Left renal pelvis (tissue), 4 donors: ENCODE data around the gene FZD2. TPM values are rescaled to one million over a fixed set of nuclear protein-coding genes. Genes with fewer than 3 reads are reported as not detected.
"Not testable (repeated sequence)": the region's sequence is repeated elsewhere in the genome, so short reads cannot be mapped to it uniquely, and the experiment has no call there.

Source experiments
- DNase-seq, 4 donors: peaks; one replicate each; pipeline ENCODE4 v3.0.0-alpha.2; 2013; ENCODE audit warnings: low read depth in 4 of 4, low spot score in 3 of 4
- polyA plus RNA-seq, 4 donors: library from polyadenylated mRNA; unstranded; fragments of 120-200 nt; gene quantifications; one replicate each; pipeline ENCODE4 v1.2.1, GENCODE V29; 2013; ENCODE audit not compliant: insufficient read length in 4 of 4

Gene FZD2
- polyA plus RNA-seq, 4 donors: 24.1 to 53.0 (median 34.0) TPM

DNA sequence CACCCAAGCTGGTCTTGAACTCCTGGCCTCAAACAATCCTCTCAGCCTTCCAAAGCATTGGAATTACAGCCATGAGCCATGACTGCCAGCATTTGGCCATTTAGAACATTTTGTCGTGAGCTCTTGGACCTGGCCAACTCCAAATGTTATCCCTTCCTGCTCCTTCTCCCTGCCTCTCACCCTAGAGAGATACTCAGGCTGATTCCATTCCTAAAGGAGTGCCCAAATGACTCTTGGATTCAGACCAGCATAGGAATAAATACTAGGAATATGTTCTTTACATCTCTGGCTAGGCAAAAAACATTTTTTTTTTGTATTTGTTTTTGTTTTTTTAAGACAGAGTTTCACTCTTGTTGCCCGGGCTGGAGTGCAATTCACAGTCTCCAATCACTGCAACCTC, 15.5 kb downstream of the FZD2 start:
- DNase-seq: no peak

DNA sequence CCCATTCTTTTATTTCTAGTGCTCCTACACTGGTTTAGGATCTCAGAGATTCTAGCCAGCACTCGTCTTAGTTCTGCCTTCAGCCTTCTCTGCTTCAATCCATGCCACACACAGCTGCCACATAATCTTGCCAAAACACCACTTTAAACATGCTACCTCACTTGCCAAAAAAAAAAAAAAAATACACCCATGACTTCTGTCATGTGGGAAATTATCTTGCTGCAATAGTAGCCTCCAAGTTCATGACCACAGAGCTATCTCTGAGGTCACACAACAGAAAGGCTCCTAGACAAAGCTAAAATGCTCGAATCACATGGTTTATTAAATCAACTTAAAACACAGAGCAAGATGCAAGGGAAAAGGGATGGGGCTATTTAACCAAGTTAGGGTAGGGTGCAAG, 18.1 kb downstream of the FZD2 start:
- DNase-seq: no peak

DNA sequence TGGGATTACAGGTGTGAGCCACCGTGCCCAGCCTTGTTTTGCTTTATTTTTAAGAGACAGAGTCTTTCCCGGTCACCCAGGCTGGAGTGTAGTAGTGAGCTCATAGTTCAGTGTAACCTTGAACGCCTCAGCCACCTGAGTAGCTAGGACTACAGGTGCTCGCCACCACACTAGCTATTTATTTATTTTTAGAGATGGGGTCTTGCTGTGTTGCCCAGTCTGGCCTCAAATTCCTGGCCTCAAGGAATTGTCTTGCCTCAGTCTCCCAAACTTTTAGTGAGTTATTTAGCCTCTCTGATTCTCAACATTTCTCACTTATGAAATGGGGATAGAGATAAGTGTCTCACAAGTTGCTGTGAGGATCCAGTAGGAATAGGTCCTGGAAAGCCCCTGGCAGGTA, 21.7 kb downstream of the FZD2 start:
- DNase-seq: no peak

- no peak for DNase-seq
Measured at GRCh38 chr17:44581868-44582267, 24.6 kb downstream of the FZD2 start.

DNA sequence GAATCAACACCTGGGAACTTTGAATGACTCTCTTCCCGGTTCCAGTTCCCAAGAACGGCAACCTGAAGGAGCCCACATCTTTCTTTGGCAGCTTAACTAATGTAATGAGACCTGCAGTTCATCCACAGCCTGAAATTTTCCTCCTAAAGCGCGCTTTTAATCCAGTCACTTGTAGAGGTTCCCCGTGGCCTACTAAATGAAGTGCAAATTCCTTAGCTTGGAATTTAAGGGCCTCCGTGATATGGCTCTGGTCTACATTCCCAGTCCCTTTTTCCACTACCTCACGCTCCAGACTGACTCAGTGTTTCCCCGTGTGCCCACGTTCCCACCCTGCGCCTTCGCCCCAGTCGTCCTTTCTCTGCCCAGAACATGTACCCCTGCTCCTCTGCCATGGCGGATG, 27.2 kb downstream of the FZD2 start:
- DNase-seq: no peak

GRCh38 chr17:44585315-44585714, 28.0 kb downstream of the FZD2 start:
- no peak for DNase-seq

GRCh38 chr17:44587339-44587738, 30.1 kb downstream of the FZD2 start:
- no peak for DNase-seq

DNA sequence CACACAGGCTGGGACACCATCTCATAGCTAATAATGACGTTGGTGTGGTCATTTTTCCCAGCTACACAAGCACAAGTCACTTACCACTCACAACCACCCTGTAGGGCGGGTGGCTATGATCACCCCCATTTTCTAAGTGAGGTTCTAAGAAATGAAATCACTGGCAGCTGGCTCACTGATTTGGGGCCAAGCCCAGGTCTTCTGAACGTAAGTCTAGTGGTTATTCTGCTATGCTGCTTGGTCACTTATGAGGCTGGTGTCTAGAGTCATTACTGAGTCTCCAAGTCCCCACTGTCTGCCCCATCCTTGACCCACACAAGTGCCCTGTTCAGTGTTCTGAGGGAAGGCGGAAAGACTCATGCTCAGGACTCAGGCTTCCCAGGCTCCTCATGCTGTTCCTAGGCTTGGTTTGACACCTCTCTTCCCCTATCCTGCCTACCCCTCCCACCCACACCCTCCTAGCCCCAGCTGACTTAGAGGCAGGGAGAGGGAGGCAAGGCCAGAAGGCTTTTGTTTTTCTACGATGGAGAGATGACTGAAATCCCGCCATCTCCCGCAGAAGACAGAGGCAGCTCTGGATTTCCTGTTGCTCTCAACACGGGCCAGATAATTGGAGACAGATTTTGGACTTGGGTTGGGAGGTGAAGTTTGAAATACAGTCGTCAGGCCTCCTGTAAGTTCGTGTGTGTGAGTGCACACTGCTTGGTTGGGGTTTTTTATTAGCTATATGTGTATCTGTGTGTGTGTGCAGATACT, 32.2 kb downstream of the FZD2 start:
- no peak for DNase-seq

DNA sequence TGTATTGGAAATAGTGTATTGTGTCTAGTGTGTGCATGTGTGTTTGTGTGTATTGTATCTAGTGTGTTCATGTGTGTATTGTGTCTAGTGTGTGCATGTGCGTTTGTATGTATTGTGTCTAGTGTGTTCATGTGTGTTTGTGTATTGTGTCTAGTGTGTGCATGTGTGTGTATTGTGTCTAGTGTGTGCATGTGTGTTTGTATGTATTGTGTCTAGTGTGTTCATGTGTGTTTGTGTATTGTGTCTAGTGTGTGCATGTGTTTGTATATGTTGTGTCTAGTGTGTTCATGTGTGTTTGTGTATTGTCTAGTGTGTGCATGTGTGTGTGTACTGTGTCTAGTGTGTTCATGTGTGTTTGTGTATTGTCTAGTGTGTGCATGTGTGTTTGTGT, 32.8 kb downstream of the FZD2 start:
- not testable (repeated sequence) for DNase-seq

DNA sequence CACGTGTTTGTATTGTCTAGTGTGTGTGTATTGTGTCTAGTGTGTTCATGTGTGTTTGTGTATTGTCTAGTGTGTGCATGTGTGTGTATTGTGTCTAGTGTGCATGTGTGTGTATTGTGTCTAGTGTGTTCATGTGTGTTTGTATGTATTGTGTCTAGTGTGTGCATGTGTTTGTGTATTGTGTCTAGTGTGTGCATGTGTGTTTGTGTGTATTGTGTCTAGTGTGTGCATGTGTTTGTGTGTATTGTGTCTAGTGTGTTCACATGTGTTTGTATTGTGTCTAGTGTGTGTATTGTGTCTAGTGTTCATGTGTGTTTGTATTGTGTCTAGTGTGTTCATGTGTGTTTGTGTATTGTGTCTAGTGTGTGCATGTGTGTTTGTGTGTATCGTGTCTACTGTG, 33.5 kb downstream of the FZD2 start:
- DNase-seq: not testable (repeated sequence)

DNA sequence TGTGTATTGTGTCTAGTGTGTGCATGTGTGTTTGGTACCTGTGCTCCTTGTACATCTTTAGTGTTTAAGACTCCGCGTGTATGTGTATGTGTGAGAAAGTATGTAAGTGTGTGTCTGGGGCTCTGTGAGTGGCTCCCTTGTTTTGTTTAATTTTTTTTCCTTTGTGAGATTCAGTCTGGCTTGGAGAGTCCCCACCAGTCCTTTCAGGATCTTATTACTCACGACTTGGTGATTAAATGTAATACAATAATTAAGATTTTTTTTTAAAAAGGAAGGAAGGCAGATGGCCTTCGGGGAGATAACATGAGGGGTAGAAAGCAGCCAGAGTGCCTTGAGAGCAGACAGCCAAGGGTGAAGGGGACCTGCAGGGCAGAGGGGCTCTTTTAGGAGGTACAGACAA, 33.9 kb downstream of the FZD2 start:
- no peak for DNase-seq

- DNase-seq: no peak
Measured at GRCh38 chr17:44593156-44593555, 35.9 kb downstream of the FZD2 start.

GRCh38 chr17:44595216-44595775, 38.0 kb downstream of the FZD2 start:
- no peak for DNase-seq

DNA sequence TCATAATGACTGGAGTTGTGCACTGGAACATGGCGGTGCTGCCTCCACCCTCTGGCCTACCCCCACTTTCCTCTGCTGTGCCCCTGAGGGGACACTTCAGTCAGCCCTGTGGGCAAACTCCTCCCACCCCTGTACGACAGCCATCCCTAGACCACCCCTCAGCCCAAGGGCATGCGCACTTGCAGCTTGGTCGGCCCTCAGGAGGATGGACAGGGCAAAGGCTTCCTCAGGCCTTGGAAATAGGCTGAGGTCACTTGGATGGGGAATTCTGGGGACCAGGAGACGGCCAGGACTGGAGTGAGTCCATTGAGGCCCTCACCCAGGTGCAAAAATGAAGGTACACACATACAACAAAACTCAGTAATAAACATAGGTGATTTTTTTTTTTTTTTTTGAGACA, 41.0 kb downstream of the FZD2 start:
- DNase-seq: no peak

- DNase-seq: no peak
Measured at GRCh38 chr17:44598932-44599297, 41.6 kb downstream of the FZD2 start.

DNA sequence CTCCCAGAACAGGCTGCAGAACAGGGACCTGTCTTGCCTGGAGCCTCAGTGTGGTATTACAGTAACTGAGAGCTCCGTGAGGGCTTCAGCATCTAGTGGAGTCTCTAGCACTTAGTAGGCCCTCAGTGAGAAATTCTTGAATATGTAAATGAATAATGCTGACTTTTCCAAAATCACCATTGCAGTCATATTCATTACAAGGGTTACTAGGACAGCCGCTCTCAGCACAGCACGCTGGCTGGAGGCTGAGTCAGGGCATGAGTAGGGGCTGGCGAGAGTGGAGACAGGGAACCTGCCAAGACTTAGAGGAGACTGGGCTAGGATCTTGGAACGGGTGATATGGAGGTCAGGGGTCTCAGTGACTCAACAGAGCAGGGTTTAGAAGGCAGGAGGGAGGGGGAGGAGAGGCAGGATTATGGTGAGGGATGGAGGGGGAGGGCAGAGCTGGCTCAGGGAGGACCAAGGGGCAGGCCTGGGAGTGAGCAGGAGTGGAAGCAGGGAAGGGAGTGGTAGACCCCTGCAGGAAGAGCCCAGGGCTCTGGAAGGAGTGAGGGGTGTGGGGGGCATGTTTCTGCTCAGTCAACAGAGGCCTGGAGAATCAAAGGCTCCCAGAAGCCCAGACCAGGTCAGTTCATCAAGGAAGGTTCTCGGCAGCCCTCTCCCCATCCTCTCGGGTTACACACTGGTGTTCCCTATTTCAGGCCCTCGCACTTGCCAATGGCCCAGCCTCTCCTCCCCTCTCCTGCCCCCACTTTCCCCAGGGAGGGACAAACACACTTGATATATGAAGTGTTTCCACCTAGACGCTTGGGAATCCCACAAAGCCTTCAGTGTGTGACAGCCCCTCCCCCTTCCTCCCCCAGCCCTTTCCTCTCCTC, 42.3 kb downstream of the FZD2 start:
- DNase-seq: peak in 1 of 4 donors; percentile 59

DNA sequence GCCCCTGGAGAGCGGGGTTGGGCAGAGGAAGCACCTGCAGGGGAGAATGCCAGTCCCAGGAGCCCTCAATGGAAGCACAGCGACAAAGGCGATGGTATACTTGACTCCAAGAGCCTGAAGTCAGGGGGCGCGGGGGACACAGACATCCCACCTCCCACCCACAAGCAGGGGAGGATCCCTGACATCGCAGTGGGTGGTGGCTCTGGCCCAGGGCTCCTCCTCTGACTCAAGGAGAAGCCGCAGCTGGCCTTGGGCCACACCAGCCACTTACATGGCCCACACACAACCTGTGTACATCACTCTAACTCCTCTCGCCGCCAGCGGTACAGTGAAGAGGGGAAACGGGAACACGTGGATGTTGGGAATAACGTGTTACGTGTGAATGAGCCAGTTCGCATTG, 44.3 kb downstream of the FZD2 start:
- no peak for DNase-seq

DNA sequence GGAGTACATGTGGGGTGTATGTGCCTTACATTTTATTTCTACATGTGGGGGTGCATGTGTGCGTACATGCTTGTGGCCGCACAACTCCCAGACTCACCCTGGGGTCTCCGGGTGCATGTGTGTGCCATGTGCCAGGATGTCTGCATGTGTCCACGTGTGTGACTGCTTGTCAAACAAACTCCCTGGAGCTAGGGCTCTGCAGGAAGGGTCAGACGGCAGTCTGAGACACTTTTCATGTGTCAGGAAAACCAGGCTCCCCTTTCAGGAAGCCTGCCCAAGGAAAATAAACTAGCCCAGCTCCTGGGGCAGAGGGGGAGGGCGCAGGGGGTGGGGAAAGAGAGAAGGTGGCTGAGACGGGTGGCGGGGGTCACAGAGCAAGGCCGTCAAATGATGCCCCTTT, 44.7 kb downstream of the FZD2 start:
- DNase-seq: no peak

GRCh38 chr17:44602390-44602789, 45.1 kb downstream of the FZD2 start:
- DNase-seq: no peak

- no peak for DNase-seq
Measured at GRCh38 chr17:44602970-44603369, 45.7 kb downstream of the FZD2 start.

DNA sequence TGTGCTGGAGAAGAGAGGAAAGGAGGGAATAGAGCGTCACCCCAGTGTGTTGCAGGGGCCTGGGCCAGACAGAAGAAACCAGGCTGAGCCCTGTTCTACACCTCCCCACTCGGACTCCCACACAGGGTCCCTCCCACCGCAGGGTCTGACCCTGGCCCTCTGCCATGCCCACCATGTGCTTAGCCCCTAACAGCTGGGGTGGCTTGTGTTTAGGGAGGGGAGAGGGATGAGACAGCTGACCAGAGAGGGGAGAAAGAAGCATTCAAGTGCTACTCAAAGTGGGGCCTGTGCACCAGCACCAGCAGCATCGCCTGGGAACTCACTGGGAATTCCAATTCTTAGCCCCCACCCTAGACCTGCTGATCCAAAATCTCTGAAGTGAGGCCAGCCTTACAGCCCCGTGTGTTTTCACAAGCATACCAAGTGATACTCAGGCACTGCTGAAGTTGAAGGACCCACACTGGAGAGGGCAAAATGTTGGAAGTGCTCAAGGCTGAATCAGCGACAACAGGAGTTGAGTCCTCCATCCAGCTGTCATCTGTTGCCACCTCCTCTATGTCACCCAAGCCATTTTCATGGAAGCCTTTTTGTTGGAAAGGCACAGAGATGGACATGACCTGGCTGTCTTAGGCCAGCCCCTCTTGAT, 47.0 kb downstream of the FZD2 start:
- no peak for DNase-seq
